Keratinocyte (primary cell): ENCODE data around the gene TICAM1.

Experiments
- CTCF ChIP-seq, 3 experiments: IDR thresholded peaks in 1 of 3; conservative IDR thresholded peaks in 1 of 3; optimal IDR thresholded peaks in 1 of 3; 2 replicates in 2 of 3; 3 replicates in 1 of 3; pipeline versions ENCODE3 to v1.5.1; 2011; ENCODE audit warnings: low read length in 3 of 3, mild to moderate bottlenecking in 3 of 3, moderate library complexity in 2 of 3, control low read depth in 1 of 3, inconsistent platforms in 1 of 3; ENCODE audit not compliant: insufficient read depth in 2 of 3; ENCODE audit errors: extremely low read depth in 1 of 3
- EZH2 ChIP-seq: IDR thresholded peaks from one replicate; pipeline ENCODE4 v1.6.1; 2012; ENCODE audit warnings: inconsistent platforms, mild to moderate bottlenecking, low read length, moderate library complexity

GRCh38 chr19:4821265-4821664, 10.2 kb downstream of the TICAM1 start:
- TF ChIP-seq CTCF (optimal IDR thresholded peaks at IDR 0.05 in 1 of 3, IDR thresholded peaks at IDR 0.05 in 1 of 3, conservative IDR thresholded peaks at IDR 0.05 in 1 of 3; ENCODE audit: extremely low read depth in 1 of 3, insufficient read depth in 2 of 3, low read length in 3 of 3) (no peak), EZH2 (no peak)
